GM12872 (cell line): ENCODE measurements around the gene AGMO.

ENCODE experiments used
- TF ChIP-seq, protein P1 (sequence below): IDR thresholded peaks from 3 replicates; pipeline ENCODE4 v1.5.1; 2011; ENCODE audit warnings: low read depth, mild to moderate bottlenecking, low read length, moderate library complexity; ENCODE audit not compliant: insufficient read depth

Gene AGMO

DNA sequence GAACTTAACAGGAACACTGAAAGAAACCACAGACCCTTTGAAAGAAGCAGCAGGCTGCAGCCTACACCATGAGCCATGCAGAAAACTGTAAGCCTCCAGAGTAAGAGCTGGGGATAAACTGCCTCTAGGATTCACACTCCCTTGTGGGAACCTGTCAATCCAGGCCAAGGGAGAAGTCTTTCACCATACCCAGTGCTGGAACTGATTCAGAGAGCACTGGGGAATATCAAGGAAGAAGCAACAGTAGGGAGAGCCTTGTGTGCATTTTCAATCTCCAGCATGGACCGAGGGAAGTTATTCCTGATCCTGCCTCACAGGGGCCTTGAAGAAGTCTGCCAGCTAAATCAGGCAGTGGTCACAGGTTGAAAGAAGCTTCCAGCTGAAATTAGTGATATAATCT, 282.2 kb downstream of the AGMO start:
- TF ChIP-seq, protein P1, sequence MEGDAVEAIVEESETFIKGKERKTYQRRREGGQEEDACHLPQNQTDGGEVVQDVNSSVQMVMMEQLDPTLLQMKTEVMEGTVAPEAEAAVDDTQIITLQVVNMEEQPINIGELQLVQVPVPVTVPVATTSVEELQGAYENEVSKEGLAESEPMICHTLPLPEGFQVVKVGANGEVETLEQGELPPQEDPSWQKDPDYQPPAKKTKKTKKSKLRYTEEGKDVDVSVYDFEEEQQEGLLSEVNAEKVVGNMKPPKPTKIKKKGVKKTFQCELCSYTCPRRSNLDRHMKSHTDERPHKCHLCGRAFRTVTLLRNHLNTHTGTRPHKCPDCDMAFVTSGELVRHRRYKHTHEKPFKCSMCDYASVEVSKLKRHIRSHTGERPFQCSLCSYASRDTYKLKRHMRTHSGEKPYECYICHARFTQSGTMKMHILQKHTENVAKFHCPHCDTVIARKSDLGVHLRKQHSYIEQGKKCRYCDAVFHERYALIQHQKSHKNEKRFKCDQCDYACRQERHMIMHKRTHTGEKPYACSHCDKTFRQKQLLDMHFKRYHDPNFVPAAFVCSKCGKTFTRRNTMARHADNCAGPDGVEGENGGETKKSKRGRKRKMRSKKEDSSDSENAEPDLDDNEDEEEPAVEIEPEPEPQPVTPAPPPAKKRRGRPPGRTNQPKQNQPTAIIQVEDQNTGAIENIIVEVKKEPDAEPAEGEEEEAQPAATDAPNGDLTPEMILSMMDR, result no peak

DNA sequence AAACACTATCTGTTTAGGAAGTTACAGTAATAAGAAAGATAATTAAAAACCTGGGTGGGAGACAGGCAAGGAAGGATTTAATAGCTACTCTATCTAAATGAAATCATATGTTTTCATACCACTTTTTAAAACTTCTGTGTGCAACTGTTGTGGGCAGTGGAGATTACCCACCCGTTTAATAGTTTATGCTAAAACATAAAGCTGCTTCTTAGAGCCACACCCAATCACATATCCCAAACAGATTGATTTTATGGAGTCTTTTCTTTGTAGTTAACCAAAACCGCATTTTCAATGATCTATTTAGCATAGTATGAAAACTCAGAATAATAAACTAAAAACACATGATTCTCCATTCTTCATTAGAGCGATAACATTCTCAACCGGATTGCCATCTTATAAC, 304.1 kb downstream of the AGMO start:
- TF ChIP-seq, protein P1, result no peak

DNA sequence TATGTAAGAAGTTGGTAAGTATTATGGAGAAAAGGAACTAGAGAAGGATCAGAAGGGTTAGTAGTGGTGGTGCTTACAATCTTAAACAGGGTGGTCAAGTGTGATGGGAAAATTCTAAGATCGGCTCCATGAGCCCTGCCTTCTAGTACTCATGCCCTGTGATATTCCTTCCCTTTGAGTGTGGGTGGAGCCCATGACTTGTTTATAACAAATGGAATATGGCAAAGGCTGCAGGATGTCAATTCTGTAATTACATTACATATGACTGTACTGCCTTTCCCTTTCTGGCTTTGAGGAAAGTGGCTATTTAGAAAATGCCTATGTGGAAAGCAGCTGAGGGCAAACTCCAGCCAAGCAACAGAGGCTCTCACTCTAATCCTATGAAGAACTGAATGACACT, 309.6 kb downstream of the AGMO start:
- TF ChIP-seq, protein P1, result no peak

DNA sequence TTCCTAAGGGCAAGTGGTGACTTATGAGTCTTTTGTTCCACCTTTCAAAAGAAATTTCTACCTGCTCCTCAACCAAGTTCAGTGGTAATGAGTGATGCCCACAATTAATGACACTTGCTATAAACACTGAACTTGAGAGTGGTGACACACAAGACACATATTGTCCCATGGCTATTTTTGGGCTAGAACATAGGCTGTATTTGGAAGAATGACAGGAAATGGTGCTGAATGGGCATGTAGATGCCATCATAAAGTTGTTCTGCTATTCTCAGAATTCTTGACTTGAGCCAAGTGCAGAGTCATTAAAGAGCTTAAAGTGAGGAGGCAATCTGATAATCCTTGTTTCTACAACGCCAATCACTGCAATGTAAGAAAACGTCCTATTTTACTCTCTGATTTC, 313.3 kb downstream of the AGMO start:
- TF ChIP-seq, protein P1, result no peak

DNA sequence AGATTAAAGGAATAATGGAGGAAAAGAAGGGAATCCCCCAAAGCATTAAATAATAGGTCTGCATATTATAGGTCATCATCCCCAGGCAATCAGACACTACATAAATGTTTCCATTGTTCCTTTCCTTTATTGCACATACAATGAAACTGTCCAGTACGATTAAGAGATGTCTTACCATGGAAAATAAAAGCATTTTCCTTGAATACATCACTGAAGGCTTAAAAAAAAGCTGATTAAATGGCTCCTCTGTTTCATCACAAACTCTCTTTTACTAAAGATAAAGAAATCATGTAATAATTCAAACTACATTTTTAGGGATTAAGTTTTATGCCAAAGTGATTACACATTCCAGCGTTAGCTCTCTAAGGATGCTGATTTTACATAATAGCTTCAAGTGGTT, 316.0 kb downstream of the AGMO start:
- TF ChIP-seq, protein P1, result no peak

DNA sequence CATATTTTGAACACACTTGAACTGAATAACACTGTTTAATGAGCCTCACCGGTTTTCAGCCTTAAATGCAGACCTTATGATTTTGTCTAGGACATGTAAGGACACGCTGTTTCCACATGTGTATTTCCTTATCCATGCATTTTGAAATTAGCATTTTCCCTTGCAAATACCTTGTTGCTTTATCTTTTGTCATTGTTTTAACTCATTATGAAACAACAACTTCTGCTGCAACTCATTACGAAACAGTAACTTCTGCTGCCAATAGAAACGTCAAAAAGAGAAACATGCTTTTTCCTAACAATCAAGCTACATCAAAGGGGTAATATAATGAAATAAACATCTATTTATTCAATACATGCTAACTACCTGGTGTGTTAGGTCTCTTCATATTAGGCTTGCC, 322.0 kb downstream of the AGMO start:
- TF ChIP-seq, protein P1, result no peak

DNA sequence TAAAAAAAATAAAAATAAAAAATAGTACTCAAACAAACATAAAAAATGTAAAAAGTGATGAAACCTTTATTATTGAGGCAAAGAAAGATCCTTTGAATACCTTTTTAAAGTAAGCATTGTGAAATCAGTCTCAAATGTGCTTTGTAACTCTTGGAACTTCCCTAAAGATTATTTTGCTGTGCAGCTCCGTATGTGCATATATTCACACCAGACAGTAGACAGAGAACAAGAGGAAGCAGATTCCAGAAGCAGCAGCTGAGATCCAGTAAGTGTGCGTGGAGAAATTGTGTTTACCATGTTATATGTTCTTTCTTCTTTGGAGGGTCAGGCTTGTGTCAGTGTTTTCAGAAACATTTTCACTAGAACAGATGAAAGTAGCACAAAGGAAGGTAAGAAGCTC, 324.9 kb downstream of the AGMO start:
- TF ChIP-seq, protein P1, result no peak

DNA sequence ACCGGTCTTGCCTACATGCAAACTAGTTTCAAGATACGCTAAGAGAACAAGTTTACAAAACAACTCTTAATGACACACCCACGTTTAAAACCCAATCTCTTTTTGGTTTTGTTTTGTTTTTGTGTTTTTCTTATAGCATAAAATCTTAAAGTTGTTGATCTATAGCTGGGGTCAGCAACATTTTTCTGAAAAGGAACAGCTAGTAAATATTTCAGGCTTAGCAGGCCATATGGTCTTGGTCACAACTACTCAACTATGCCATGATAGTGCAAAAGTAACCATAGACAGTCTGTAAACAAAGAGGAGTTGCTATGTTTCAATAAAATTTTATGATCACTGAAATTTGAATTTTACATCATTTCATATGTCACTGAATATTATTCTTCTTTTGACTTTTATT, 327.4 kb downstream of the AGMO start:
- TF ChIP-seq, protein P1, result no peak
